Testis (tissue), 3 donors: ENCODE measurements around the gene HMG20A. TPM values are rescaled to one million over a fixed set of nuclear protein-coding genes. Genes with fewer than 3 reads are reported as not detected.

Experiments
- DNase-seq: peaks from one replicate; pipeline ENCODE4 v3.0.0-alpha.2; 2019
- H3K27ac ChIP-seq, 2 donors: fragments of 200-600 bp; sonication (generic); one replicate each; pipeline ENCODE4 v1.5.1; 2019
- H3K27me3 ChIP-seq: fragments of 200-600 bp; sonication (generic); one replicate; pipeline ENCODE4 v1.5.1; 2019
- H3K36me3 ChIP-seq: fragments of 200-600 bp; sonication (generic); one replicate; pipeline ENCODE4 v1.5.1; 2017; ENCODE audit warnings: low read depth; ENCODE audit errors: missing control alignments
- H3K4me1 ChIP-seq: fragments of 200-600 bp; sonication (generic); one replicate; pipeline ENCODE4 v1.5.1; 2019
- H3K4me3 ChIP-seq, 2 donors: fragments of 200-600 bp; sonication (generic); one replicate each; pipeline ENCODE4 v1.5.1; 2017 to 2019
- H3K9me3 ChIP-seq: fragments of 200-600 bp; sonication (generic); one replicate; pipeline ENCODE4 v1.5.1; 2017
- CTCF ChIP-seq, 3 experiments: fragments of 450-650 bp in 2 of 3; fragments of 200-600 bp in 1 of 3; sonication (generic) in 1 of 3; IDR thresholded peaks; one replicate each; pipeline ENCODE4 v1.5.1; 2016 to 2019; ENCODE audit warnings: antibody characterized with exemption in 3 of 3, mild to moderate bottlenecking in 2 of 3, moderate library complexity in 1 of 3
- POLR2A ChIP-seq: fragments of 450-650 bp; IDR thresholded peaks from one replicate; pipeline ENCODE4 v1.6.1; 2017; ENCODE audit warnings: antibody characterized with exemption, mild to moderate bottlenecking, moderate library complexity
- WGBS, 2 donors: methylation state at CpG; one replicate each; pipeline ENCODE4 v1.1.5; 2018; 5-methylcytosine and 5-hydroxymethylcytosine counted together
- intact Hi-C: fragments of 100-400 bp; cut with DNase I; formaldehyde crosslinking; loops from one replicate; pipeline ENCODE4 v1.15.1; 2023; ENCODE audit warnings: low total_unique reads
- polyA plus RNA-seq: library from polyadenylated mRNA; stranded (reverse); fragments of 350-450 nt; fragmentation: Illumina TruSeq; extraction: RNeasy Lipid Tissue Mini Kit (QIAGEN cat#74804); gene quantifications from one replicate; pipeline ENCODE4 v1.2.3, GENCODE V29; 2014; ENCODE audit warnings: low read depth, low replicate concordance; ENCODE audit not compliant: insufficient read depth
- total RNA-seq, 2 donors: library from RNA; depleted of rRNA; stranded (reverse); fragments of >200 nt; gene quantifications; one replicate each; pipeline ENCODE4 v1.2.3, GENCODE V29; 2016

Gene HMG20A
- total and polyA plus RNA-seq, 3 donors from 2014 or later, result 44.2 to 87.7 (median 76.9) TPM

GRCh38 chr15:77457191-77457904 lies 36.7 kb downstream of the HMG20A start:
- Histone ChIP-seq H3K27ac (no peak overlapping the region), H3K9me3 (no peaks in the 10 kb centered on the region), H3K4me1 (peaks cover 8% of the 10 kb centered on the region), H3K4me3 (no peak overlapping the region), H3K36me3 (no peaks in the 10 kb centered on the region), H3K27me3 (no peaks in the 10 kb centered on the region)
- TF ChIP-seq POLR2A (no peak), CTCF (IDR thresholded peaks at IDR 0.05) (no peak)
- no peak for DNase-seq
- 73 to 78% methylated on average over 5 of the region's 5 CpGs for WGBS, 2 donors
- intact Hi-C loops, result no loop called here

- no peaks in the 10 kb centered on the region for H3K27me3 ChIP-seq
- peaks cover 8% of the 10 kb centered on the region for H3K4me1 ChIP-seq
- H3K27ac ChIP-seq, result no peak overlapping the region
- H3K36me3 ChIP-seq, result no peaks in the 10 kb centered on the region
- DNase-seq, result no peak
- no peak overlapping the region for H3K4me3 ChIP-seq
- intact Hi-C loops, result no loop called here
- TF ChIP-seq POLR2A, result no peak
- TF ChIP-seq CTCF (IDR thresholded peaks at IDR 0.05), result no peak
- H3K9me3 ChIP-seq, result no peaks in the 10 kb centered on the region
These were observed 37.2 kb downstream of the HMG20A start for GRCh38 chr15:77457905-77458265.

- H3K4me1 ChIP-seq, result peaks cover 8% of the 10 kb centered on the region
- H3K9me3 ChIP-seq, result no peaks in the 10 kb centered on the region
- DNase-seq, result no peak
- no peak overlapping the region for H3K4me3 ChIP-seq
- no peaks in the 10 kb centered on the region for H3K27me3 ChIP-seq
- intact Hi-C loops, result no loop called here
- TF ChIP-seq CTCF (IDR thresholded peaks at IDR 0.05) (no peak), POLR2A (no peak)
- no peaks in the 10 kb centered on the region for H3K36me3 ChIP-seq
- no peak overlapping the region for H3K27ac ChIP-seq
- 91 to 94% methylated on average over 2 of the region's 2 CpGs for WGBS, 2 donors
These were observed 38.3 kb downstream of the HMG20A start for GRCh38 chr15:77459031-77459430.

- Histone ChIP-seq H3K4me3 (no peak overlapping the region), H3K4me1 (peaks cover 4% of the 10 kb centered on the region), H3K36me3 (no peaks in the 10 kb centered on the region), H3K27ac (no peak overlapping the region), H3K9me3 (no peaks in the 10 kb centered on the region), H3K27me3 (no peaks in the 10 kb centered on the region)
- intact Hi-C loops, result no loop called here
- no peak for DNase-seq
- no peak for TF ChIP-seq CTCF (IDR thresholded peaks at IDR 0.05)
- TF ChIP-seq POLR2A, result no peak
These were observed 40.8 kb downstream of the HMG20A start for GRCh38 chr15:77461486-77461885.

- H3K36me3 ChIP-seq, result no peaks in the 10 kb centered on the region
- H3K9me3 ChIP-seq, result no peaks in the 10 kb centered on the region
- WGBS, 2 donors, result 92 to 96% methylated on average over 3 of the region's 3 CpGs
- H3K4me3 ChIP-seq, result no peak overlapping the region
- no peak for TF ChIP-seq CTCF (IDR thresholded peaks at IDR 0.05)
- no peak for TF ChIP-seq POLR2A
- no peak for DNase-seq
- no peaks in the 10 kb centered on the region for H3K4me1 ChIP-seq
- no peaks in the 10 kb centered on the region for H3K27me3 ChIP-seq
- H3K27ac ChIP-seq, result no peak overlapping the region
- intact Hi-C loops, result no loop called here
These were observed 43.6 kb downstream of the HMG20A start for GRCh38 chr15:77464129-77464865.
